HepG2 (cell line): Measurements from ENCODE around the gene CLDN9. TPM values are rescaled to one million over a fixed set of nuclear protein-coding genes. Genes with fewer than 3 reads are reported as not detected.
A peak's percentile ranks its signal among the peaks of the same experiment; 100 is the strongest.

Experiments
- DPF2 ChIP-seq: sonication (generic); formaldehyde crosslinking; IDR thresholded peaks from 2 replicates; pipeline ENCODE4 v1.4.0; 2020; ENCODE audit warnings: mild to moderate bottlenecking, low read depth, missing genetic modification reagents, borderline replicate concordance
- EED ChIP-seq: sonication (generic); formaldehyde crosslinking; IDR thresholded peaks from 2 replicates; pipeline ENCODE4 v1.5.0; 2020; ENCODE audit warnings: mild to moderate bottlenecking, missing genetic modification reagents
- HMGXB3 ChIP-seq: sonication (generic); formaldehyde crosslinking; IDR thresholded peaks from 2 replicates; pipeline ENCODE4 v1.4.0; 2020; ENCODE audit warnings: missing genetic modification reagents, borderline replicate concordance
- HNRNPK ChIP-seq: fragments of 200-400 bp; formaldehyde crosslinking; IDR thresholded peaks from 2 replicates; pipeline ENCODE4 v1.6.1; 2018; ENCODE audit warnings: low read length, low read depth, moderate library complexity, mild to moderate bottlenecking; ENCODE audit not compliant: poor library complexity, severe bottlenecking
- NFIB ChIP-seq: sonication (generic); formaldehyde crosslinking; IDR thresholded peaks from 2 replicates; pipeline ENCODE4 v1.9.0; 2021; ENCODE audit warnings: missing genetic modification reagents, mild to moderate bottlenecking, borderline replicate concordance
- ONECUT2 ChIP-seq: sonication (generic); formaldehyde crosslinking; IDR thresholded peaks from 2 replicates; pipeline ENCODE4 v1.4.0; 2020; ENCODE audit warnings: missing genetic modification reagents
- RBM22 ChIP-seq: fragments of 200-400 bp; formaldehyde crosslinking; optimal IDR thresholded peaks from 2 replicates; pipeline ENCODE3; 2017; ENCODE audit warnings: mild to moderate bottlenecking, low read length, moderate library complexity
- RELA ChIP-seq: sonication (generic); formaldehyde crosslinking; IDR thresholded peaks from 2 replicates; pipeline ENCODE4 v1.4.0; 2020; ENCODE audit warnings: missing genetic modification reagents
- SIX1 ChIP-seq: sonication (generic); formaldehyde crosslinking; IDR thresholded peaks from 2 replicates; pipeline ENCODE4 v1.4.0; 2020; ENCODE audit warnings: missing genetic modification reagents, borderline replicate concordance
- SMARCC2 ChIP-seq: fragments of 450-650 bp; IDR thresholded peaks from 2 replicates; pipeline ENCODE4 v1.6.1; 2017; ENCODE audit warnings: antibody characterized with exemption, mild to moderate bottlenecking
- SOX6 ChIP-seq, 2 experiments: fragments of 450-650 bp in 1 of 2; sonication (generic) in 1 of 2; formaldehyde crosslinking in 1 of 2; IDR thresholded peaks; 2 replicates each; pipeline versions ENCODE4 v1.4.0 to v1.6.1; 2017 to 2020; ENCODE audit warnings: antibody characterized with exemption in 1 of 2, mild to moderate bottlenecking in 1 of 2, missing genetic modification reagents in 1 of 2
- ZNF570 ChIP-seq: sonication (generic); formaldehyde crosslinking; IDR thresholded peaks from 2 replicates; pipeline ENCODE4 v1.4.0; 2020; ENCODE audit warnings: mild to moderate bottlenecking, missing genetic modification reagents, borderline replicate concordance
- ZNF609 ChIP-seq: sonication (generic); formaldehyde crosslinking; IDR thresholded peaks from 2 replicates; pipeline ENCODE4 v1.4.0; 2020; ENCODE audit warnings: mild to moderate bottlenecking, missing genetic modification reagents, borderline replicate concordance
- ZNF746 ChIP-seq: sonication (generic); formaldehyde crosslinking; IDR thresholded peaks from 2 replicates; pipeline ENCODE4 v1.8.0; 2022; ENCODE audit warnings: mild to moderate bottlenecking, missing genetic modification reagents
- ZNF879 ChIP-seq: sonication (generic); formaldehyde crosslinking; IDR thresholded peaks from 2 replicates; pipeline ENCODE4 v1.8.1; 2023; ENCODE audit warnings: missing genetic modification reagents
- polyA plus RNA-seq, 8 experiments: library from polyadenylated mRNA; depleted of rRNA in 3 of 8; stranded (reverse) in 7 of 8; unstranded in 1 of 8; fragments of >200 nt; fragmentation: Illumina TruSeq in 4 of 8; extraction: Trizol in 4 of 8; gene quantifications; 2 replicates each; pipeline versions ENCODE4 v1.2.1 to v1.2.3, GENCODE V29; 2011 to 2016; ENCODE audit warnings: low read depth in 4 of 8, missing spikeins in 1 of 8, mixed read lengths in 1 of 8; ENCODE audit not compliant: insufficient read depth in 1 of 8
- total RNA-seq, 5 experiments: library from RNA; depleted of rRNA; stranded (reverse); fragments of >200 nt; fragmentation: Illumina TruSeq; extraction: Trizol; gene quantifications; 2 replicates each; pipeline ENCODE4 v1.2.3, GENCODE V29; 2016; ENCODE audit warnings: low read depth in 1 of 5
- TF ChIP-seq, protein P1 (sequence below): sonication (generic); formaldehyde crosslinking; IDR thresholded peaks from 2 replicates; pipeline ENCODE4 v1.8.1; 2023; ENCODE audit warnings: mild to moderate bottlenecking, inconsistent platforms, moderate library complexity, missing genetic modification reagents, borderline replicate concordance
- TF ChIP-seq, protein P2 (sequence below): sonication (generic); formaldehyde crosslinking; IDR thresholded peaks from 2 replicates; pipeline ENCODE4 v1.4.0; 2020; ENCODE audit warnings: missing genetic modification reagents

Gene CLDN9
- total and polyA plus RNA-seq, 2 of the 13 experiments (the other 11 are each of a cell fraction or from before 2014, with no cell fraction given), result 0.15 to 0.26 TPM

GRCh38 chr16:3022684-3023414 lies 10.1 kb downstream of the CLDN9 start (continued):
- TF ChIP-seq HNRNPK (no peak), ZNF879 (CRISPR knock-in tag) (no peak), ZNF570 (CRISPR knock-in tag) (no peak), ZNF746 (no peak), EED (CRISPR knock-in tag) (no peak), HMGXB3 (no peak), SMARCC2 (no peak), SIX1 (CRISPR knock-in tag) (no peak), ONECUT2 (no peak), SOX6 (IDR thresholded peaks at IDR 0.05) (no peak), SOX6 (CRISPR knock-in tag; IDR thresholded peaks at IDR 0.05) (no peak), NFIB (CRISPR knock-in tag) (no peak), RBM22 (peak; percentile 18), RELA (CRISPR knock-in tag) (no peak), ZNF609 (CRISPR knock-in tag) (no peak), DPF2 (CRISPR knock-in tag) (0 out of 2 replicates have a peak, but pooled peaks have one; percentile 19)
- TF ChIP-seq, protein P1, sequence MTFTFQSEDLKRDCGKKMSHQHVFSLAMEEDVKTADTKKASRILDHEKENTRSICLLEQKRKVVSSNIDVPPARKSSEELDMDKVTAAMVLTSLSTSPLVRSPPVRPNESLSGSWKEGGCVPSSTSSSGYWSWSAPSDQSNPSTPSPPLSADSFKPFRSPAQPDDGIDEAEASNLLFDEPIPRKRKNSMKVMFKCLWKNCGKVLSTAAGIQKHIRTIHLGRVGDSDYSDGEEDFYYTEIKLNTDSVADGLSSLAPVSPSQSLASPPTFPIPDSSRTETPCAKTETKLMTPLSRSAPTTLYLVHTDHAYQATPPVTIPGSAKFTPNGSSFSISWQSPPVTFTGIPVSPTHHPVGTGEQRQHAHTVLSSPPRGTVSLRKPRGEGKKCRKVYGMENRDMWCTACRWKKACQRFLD (CRISPR knock-in tag), result no peak
- TF ChIP-seq, protein P2, sequence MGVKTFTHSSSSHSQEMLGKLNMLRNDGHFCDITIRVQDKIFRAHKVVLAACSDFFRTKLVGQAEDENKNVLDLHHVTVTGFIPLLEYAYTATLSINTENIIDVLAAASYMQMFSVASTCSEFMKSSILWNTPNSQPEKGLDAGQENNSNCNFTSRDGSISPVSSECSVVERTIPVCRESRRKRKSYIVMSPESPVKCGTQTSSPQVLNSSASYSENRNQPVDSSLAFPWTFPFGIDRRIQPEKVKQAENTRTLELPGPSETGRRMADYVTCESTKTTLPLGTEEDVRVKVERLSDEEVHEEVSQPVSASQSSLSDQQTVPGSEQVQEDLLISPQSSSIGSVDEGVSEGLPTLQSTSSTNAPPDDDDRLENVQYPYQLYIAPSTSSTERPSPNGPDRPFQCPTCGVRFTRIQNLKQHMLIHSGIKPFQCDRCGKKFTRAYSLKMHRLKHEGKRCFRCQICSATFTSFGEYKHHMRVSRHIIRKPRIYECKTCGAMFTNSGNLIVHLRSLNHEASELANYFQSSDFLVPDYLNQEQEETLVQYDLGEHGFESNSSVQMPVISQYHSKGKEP (CRISPR knock-in tag), result no peak
